Lower lobe of right lung (tissue), 2 donors: ENCODE results near the gene MYLK. TPM values are rescaled to one million over a fixed set of nuclear protein-coding genes. Genes with fewer than 3 reads are reported as not detected.

Experiments used
- ATAC-seq, 2 donors: fragments of 200-7000 bp; cut with Tn5 transposase; one replicate each; pipeline ENCODE4 v1.9.1; 2020 to 2022; ENCODE audit warnings: mild to moderate bottlenecking in 2 of 2, moderate library complexity in 2 of 2
- DNase-seq: peaks from one replicate; pipeline ENCODE4 v3.0.0-alpha.2; 2020
- H3K27ac ChIP-seq: fragments of 200-600 bp; one replicate; pipeline ENCODE4 v1.8.0; 2022
- H3K27me3 ChIP-seq: fragments of 200-600 bp; one replicate; pipeline ENCODE4 v1.8.0; 2022; ENCODE audit warnings: low read depth
- H3K36me3 ChIP-seq: fragments of 200-600 bp; one replicate; pipeline ENCODE4 v1.8.0; 2022; ENCODE audit warnings: mild to moderate bottlenecking
- H3K4me1 ChIP-seq: fragments of 200-600 bp; one replicate; pipeline ENCODE4 v1.8.0; 2022
- H3K4me3 ChIP-seq: fragments of 200-600 bp; one replicate; pipeline ENCODE4 v1.8.0; 2022; ENCODE audit warnings: mild to moderate bottlenecking
- H3K9me3 ChIP-seq: fragments of 200-600 bp; one replicate; pipeline ENCODE4 v1.8.0; 2022
- intact Hi-C: fragments of 100-400 bp; cut with DNase I; formaldehyde crosslinking; loops from one replicate; pipeline ENCODE4 v1.11.0; 2022
- total RNA-seq: library from RNA; stranded (reverse); fragmentation: NEBNext Ultra II Directional; extraction: Animal tissue kit (Norgen Biotek cat#: 25700); gene quantifications from one replicate; pipeline ENCODE4 v1.2.1, GENCODE V29; 2021
- TF ChIP-seq, protein P1 (sequence below): fragments of 200-600 bp; IDR thresholded peaks from one replicate; pipeline ENCODE4 v1.8.0; 2022; ENCODE audit warnings: antibody characterized with exemption, mild to moderate bottlenecking
- donor health status: DM: no; HTN: yes; CAD: no; lungs with severe emphysema.

The MYLK gene
- total RNA-seq, 1 donor from 2014 or later: 156 TPM

DNA sequence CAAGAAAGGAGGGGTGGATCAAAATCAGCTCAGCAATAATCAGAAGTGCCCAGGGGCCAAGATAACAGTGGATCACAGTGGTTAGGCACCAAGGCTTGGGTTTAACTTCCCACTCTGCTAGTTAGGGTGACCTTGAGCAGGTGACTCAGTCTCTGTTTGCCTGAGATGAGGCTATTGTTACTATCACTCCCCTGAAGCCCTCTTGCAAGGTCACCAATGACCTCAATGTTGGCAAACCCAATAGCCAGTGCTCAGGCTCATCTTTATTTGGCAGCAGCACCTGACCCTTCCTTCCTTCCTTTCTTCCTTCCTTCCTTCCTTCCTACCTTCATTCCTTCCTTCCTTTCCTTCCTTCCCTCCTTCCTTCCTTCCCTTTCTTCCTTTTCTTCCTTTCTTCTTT lies 196.8 kb downstream of the MYLK start:
- H3K4me1 ChIP-seq: peaks cover 37% of the 10 kb centered on the region
- H3K27ac ChIP-seq: no peak overlapping the region
- no peak for ATAC-seq
- H3K36me3 ChIP-seq: peaks cover 33% of the 10 kb centered on the region
- no peaks in the 10 kb centered on the region for H3K27me3 ChIP-seq
- H3K9me3 ChIP-seq: no peaks in the 10 kb centered on the region
- intact Hi-C loops: no loop called here
- no peak overlapping the region for H3K4me3 ChIP-seq
- TF ChIP-seq, protein P1, sequence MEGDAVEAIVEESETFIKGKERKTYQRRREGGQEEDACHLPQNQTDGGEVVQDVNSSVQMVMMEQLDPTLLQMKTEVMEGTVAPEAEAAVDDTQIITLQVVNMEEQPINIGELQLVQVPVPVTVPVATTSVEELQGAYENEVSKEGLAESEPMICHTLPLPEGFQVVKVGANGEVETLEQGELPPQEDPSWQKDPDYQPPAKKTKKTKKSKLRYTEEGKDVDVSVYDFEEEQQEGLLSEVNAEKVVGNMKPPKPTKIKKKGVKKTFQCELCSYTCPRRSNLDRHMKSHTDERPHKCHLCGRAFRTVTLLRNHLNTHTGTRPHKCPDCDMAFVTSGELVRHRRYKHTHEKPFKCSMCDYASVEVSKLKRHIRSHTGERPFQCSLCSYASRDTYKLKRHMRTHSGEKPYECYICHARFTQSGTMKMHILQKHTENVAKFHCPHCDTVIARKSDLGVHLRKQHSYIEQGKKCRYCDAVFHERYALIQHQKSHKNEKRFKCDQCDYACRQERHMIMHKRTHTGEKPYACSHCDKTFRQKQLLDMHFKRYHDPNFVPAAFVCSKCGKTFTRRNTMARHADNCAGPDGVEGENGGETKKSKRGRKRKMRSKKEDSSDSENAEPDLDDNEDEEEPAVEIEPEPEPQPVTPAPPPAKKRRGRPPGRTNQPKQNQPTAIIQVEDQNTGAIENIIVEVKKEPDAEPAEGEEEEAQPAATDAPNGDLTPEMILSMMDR: no peak
- no peak for DNase-seq

DNA sequence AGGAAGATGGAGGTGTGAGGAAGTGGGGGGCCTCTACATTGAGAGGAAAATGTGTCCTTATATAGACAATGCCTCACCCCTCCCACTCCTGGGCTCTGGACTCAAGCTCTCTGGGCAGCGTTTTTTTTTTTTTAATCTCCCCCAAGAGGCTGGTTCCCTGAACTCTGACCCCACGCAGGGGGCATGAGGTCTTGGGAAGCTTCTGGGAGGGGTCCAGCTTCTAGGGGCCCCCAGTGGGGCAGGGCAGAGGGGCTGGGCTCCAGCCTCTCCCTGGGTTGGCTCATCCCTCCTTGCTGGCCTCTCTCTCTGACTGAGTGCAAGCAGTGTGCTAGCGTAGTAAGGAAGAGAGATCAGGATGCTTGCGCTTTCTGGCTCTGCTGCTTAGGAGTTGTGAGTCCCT lies 197.9 kb downstream of the MYLK start:
- H3K4me3 ChIP-seq: no peak overlapping the region
- intact Hi-C loops: no loop called here
- H3K27ac ChIP-seq: no peak overlapping the region
- TF ChIP-seq, protein P1: no peak
- no peaks in the 10 kb centered on the region for H3K9me3 ChIP-seq
- no peaks in the 10 kb centered on the region for H3K27me3 ChIP-seq
- ATAC-seq (no peak), DNase-seq (no peak)
- H3K4me1 ChIP-seq: peaks cover 33% of the 10 kb centered on the region
- peaks cover 34% of the 10 kb centered on the region for H3K36me3 ChIP-seq

DNA sequence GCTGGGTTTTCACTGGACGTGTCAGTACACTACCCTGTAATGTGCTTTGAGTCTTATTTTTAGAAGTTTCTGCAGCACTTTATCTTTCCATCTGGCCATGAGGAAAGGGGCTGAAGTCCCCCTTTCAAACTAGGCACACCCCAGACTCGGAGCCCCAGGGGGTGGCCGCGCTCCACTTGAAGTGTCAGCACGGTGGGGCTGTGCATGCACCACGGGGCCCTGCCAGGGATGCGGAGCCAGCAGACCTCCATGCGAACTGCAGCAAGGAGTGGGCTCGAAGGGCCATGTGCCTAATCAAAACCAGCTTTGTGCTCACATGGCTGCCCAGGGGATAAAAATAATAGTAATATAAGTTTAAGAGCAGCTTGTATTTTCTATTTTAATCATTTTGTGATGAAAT lies 198.4 kb downstream of the MYLK start:
- ATAC-seq: no peak
- DNase-seq: no peak
- H3K27ac ChIP-seq: no peak overlapping the region
- H3K4me1 ChIP-seq: peaks cover 33% of the 10 kb centered on the region
- no peak overlapping the region for H3K4me3 ChIP-seq
- TF ChIP-seq, protein P1: no peak
- intact Hi-C loops: no loop called here
- H3K9me3 ChIP-seq: no peaks in the 10 kb centered on the region
- peaks cover 37% of the 10 kb centered on the region for H3K36me3 ChIP-seq
- H3K27me3 ChIP-seq: no peaks in the 10 kb centered on the region

DNA sequence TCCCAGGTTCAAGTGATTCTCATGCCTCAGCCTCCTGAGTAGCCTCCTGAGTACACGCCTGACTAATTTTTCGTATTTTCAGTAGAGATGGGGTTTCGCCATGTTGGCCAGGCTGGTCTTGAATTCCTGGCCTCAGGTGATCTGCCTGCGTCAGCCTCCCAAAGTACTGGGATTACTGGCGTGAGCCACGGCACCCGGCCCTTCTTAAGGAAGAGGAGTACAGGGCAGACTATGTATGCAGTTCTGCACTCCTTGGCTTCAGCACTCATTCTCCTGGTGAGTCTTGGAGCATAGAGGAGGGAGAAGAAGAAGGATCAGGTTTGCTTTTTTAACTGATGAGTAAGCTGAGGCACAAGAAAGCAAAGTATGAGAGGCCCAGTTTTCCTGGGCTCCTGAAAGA lies 199.5 kb downstream of the MYLK start:
- ATAC-seq (no peak), DNase-seq (no peak)
- intact Hi-C loops: no loop called here
- TF ChIP-seq, protein P1: no peak
- no peak overlapping the region for H3K4me3 ChIP-seq
- H3K27ac ChIP-seq: no peak overlapping the region
- H3K9me3 ChIP-seq: no peaks in the 10 kb centered on the region
- peaks cover 23% of the 10 kb centered on the region for H3K4me1 ChIP-seq
- H3K27me3 ChIP-seq: no peaks in the 10 kb centered on the region
- peaks cover 31% of the 10 kb centered on the region for H3K36me3 ChIP-seq

DNA sequence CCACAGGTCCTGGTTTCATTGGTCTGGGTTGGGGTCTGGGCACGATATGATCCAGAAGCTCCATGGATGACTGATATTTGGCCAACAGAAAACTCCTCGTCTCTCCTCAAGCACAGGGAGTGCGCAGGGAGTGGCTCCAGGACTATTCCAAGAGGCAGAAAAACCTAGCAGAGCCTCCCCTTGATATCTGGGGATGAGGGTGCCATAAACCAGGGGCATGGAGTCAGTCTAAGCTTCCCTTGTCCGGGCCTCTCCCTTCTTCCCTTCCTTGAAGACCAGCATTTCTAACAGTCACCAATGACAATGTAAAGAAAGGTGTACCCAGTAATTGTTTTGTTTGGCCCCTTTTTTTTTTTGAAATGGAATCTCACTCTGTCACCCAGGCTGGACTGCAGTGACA lies 199.9 kb downstream of the MYLK start:
- intact Hi-C loops: no loop called here

More for the DNA sequence above, 199.9 kb downstream of the MYLK start:
- Histone ChIP-seq H3K27me3 (no peaks in the 10 kb centered on the region), H3K4me3 (no peak overlapping the region), H3K36me3 (peaks cover 31% of the 10 kb centered on the region), H3K4me1 (peaks cover 18% of the 10 kb centered on the region), H3K27ac (peak overlapping the region; percentile 41), H3K9me3 (no peaks in the 10 kb centered on the region)
- no peak for DNase-seq
- no peak for ATAC-seq
- TF ChIP-seq, protein P1: no peak
